ENCODE data around the gene INPP5F.

INPP5F gene

GRCh38 chr10:119821182-119821581 lies 95.3 kb downstream of the INPP5F start:
- no CpG with 5 or more reads among the region's 4 CpGs for WGBS (ENCODE audit: insufficient coverage)
- Histone ChIP-seq H3K27me3 (replicated peaks in 2 of 5; ENCODE audit: control insufficient read depth in 4 of 5, insufficient read depth in 5 of 5, low read length in 4 of 5) (no peaks in the 10 kb centered on the region), H3K27ac (ENCODE audit: insufficient read depth in 1 of 2, low read depth in 1 of 2, low read length in 2 of 2, poor library complexity in 1 of 2, severe bottlenecking in 2 of 2) (no peak overlapping the region), H3K9me3 (ENCODE audit: control extremely low read depth in 1 of 5, control insufficient read depth in 4 of 5, insufficient read depth in 2 of 5, low read depth in 1 of 5, low read length in 4 of 5) (no peaks in the 10 kb centered on the region), H3K36me3 (ENCODE audit: control insufficient read depth in 4 of 4, insufficient read depth in 4 of 4, low read length in 3 of 4) (peaks cover 0 to 27% (median 11%) of the 10 kb centered on the region in 4 experiments), H3K4me1 (ENCODE audit: control extremely low read depth in 1 of 4, control insufficient read depth in 4 of 4, insufficient read depth in 4 of 4, low read length in 3 of 4) (peaks cover 0 to 20% (median 7%) of the 10 kb centered on the region in 4 experiments), H3K4me3 (ENCODE audit: control insufficient read depth in 1 of 7, extremely low read depth in 1 of 7, insufficient read depth in 4 of 7, low read depth in 2 of 7, low read length in 6 of 7) (peak overlapping the region in 1 of 7 experiments; percentile 11)
- DNase-seq: peak; percentile 44 to 89 (median 81)
- CTCF ChIA-PET: no interaction called here
- POLR2A ChIA-PET: no interaction called here

GRCh38 chr10:119824299-119824698 lies 98.4 kb downstream of the INPP5F start:
- Histone ChIP-seq H3K9me3 (ENCODE audit: control extremely low read depth in 1 of 5, control insufficient read depth in 4 of 5, insufficient read depth in 2 of 5, low read depth in 1 of 5, low read length in 4 of 5) (no peaks in the 10 kb centered on the region), H3K4me1 (ENCODE audit: control extremely low read depth in 1 of 4, control insufficient read depth in 4 of 4, insufficient read depth in 4 of 4, low read length in 3 of 4) (peaks cover 0 to 18% (median 5%) of the 10 kb centered on the region in 4 experiments), H3K36me3 (ENCODE audit: control insufficient read depth in 4 of 4, insufficient read depth in 4 of 4, low read length in 3 of 4) (peaks cover 0 to 43% (median 18%) of the 10 kb centered on the region in 4 experiments), H3K27me3 (replicated peaks in 2 of 5; ENCODE audit: control insufficient read depth in 4 of 5, insufficient read depth in 5 of 5, low read length in 4 of 5) (no peaks in the 10 kb centered on the region), H3K4me3 (ENCODE audit: control insufficient read depth in 1 of 7, extremely low read depth in 1 of 7, insufficient read depth in 4 of 7, low read depth in 2 of 7, low read length in 6 of 7) (no peak overlapping the region), H3K27ac (ENCODE audit: insufficient read depth in 1 of 2, low read depth in 1 of 2, low read length in 2 of 2, poor library complexity in 1 of 2, severe bottlenecking in 2 of 2) (no peak overlapping the region)
- WGBS (ENCODE audit: insufficient coverage): 97% methylated on average over 3 of the region's 3 CpGs
- no peak for DNase-seq
- POLR2A ChIA-PET: no interaction called here
- CTCF ChIA-PET: interaction anchor here (0.9 kb wide), 1 partner anchor 73 kb away, joined by 3 read pairs; no protein-coding TSS in a partner anchor

DNA sequence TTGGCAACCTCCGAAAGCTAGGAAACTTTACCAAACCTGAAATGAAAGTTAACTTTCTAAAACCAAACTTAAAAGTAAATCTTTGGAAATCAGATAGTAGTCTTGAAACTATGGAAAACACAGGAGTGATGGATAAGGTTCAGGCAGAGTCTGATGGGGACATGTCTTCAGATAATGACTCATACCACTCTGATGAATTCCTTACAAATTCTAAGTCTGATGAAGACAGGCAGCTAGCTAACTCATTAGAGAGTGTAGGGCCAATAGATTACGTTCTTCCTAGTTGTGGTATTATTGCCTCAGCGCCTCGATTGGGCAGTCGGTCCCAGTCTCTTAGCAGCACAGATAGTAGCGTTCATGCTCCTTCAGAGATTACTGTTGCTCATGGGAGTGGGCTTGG lies 100.9 kb downstream of the INPP5F start:
- no peaks in the 10 kb centered on the region for H3K9me3 ChIP-seq (ENCODE audit: control extremely low read depth in 1 of 5, control insufficient read depth in 4 of 5, insufficient read depth in 2 of 5, low read depth in 1 of 5, low read length in 4 of 5)
- peaks cover 0 to 2% (median 0%) of the 10 kb centered on the region in 4 experiments for H3K4me1 ChIP-seq (ENCODE audit: control extremely low read depth in 1 of 4, control insufficient read depth in 4 of 4, insufficient read depth in 4 of 4, low read length in 3 of 4)
- WGBS (ENCODE audit: insufficient coverage): 98% methylated on average over 6 of the region's 6 CpGs
- ChIA-PET POLR2A (no interaction called here), CTCF (no interaction called here)
- peaks cover 9 to 64% (median 35%) of the 10 kb centered on the region in 4 experiments for H3K36me3 ChIP-seq (ENCODE audit: control insufficient read depth in 4 of 4, insufficient read depth in 4 of 4, low read length in 3 of 4)
- no peak overlapping the region for H3K27ac ChIP-seq (ENCODE audit: insufficient read depth in 1 of 2, low read depth in 1 of 2, low read length in 2 of 2, poor library complexity in 1 of 2, severe bottlenecking in 2 of 2)
- H3K4me3 ChIP-seq (ENCODE audit: control insufficient read depth in 1 of 7, extremely low read depth in 1 of 7, insufficient read depth in 4 of 7, low read depth in 2 of 7, low read length in 6 of 7): no peak overlapping the region
- no peak for DNase-seq
- H3K27me3 ChIP-seq (replicated peaks in 2 of 5; ENCODE audit: control insufficient read depth in 4 of 5, insufficient read depth in 5 of 5, low read length in 4 of 5): no peaks in the 10 kb centered on the region

DNA sequence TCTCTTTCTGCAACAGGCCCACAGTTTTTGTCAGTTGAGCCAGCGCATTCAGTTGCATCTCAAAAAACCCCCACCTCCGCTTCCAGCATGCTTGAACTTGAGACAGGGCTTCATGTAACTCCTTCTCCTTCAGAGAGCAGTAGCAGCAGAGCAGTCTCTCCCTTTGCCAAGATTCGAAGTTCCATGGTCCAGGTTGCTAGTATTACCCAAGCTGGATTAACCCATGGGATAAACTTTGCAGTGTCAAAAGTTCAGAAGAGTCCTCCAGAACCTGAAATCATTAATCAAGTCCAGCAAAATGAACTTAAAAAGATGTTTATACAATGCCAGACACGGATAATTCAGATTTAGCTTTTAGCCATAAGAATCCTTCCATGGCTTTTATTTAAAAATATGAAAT lies 101.6 kb downstream of the INPP5F start:
- H3K4me3 ChIP-seq (ENCODE audit: control insufficient read depth in 1 of 7, extremely low read depth in 1 of 7, insufficient read depth in 4 of 7, low read depth in 2 of 7, low read length in 6 of 7): no peak overlapping the region
- no peaks in the 10 kb centered on the region for H3K9me3 ChIP-seq (ENCODE audit: control extremely low read depth in 1 of 5, control insufficient read depth in 4 of 5, insufficient read depth in 2 of 5, low read depth in 1 of 5, low read length in 4 of 5)
- DNase-seq: no peak
- H3K4me1 ChIP-seq (ENCODE audit: control extremely low read depth in 1 of 4, control insufficient read depth in 4 of 4, insufficient read depth in 4 of 4, low read length in 3 of 4): peaks cover 0 to 2% (median under 1%) of the 10 kb centered on the region in 4 experiments
- ChIA-PET CTCF (interaction anchor here (1.8 to 2.1 kb wide), 2 partner anchors 34 to 76 kb away, joined by 4 to 9 read pairs; no protein-coding TSS in a partner anchor), POLR2A (no interaction called here)
- WGBS (ENCODE audit: insufficient coverage): 100% methylated on average over 3 of the region's 4 CpGs
- H3K36me3 ChIP-seq (ENCODE audit: control insufficient read depth in 4 of 4, insufficient read depth in 4 of 4, low read length in 3 of 4): peaks cover 12 to 71% (median 40%) of the 10 kb centered on the region in 4 experiments
- H3K27ac ChIP-seq (ENCODE audit: insufficient read depth in 1 of 2, low read depth in 1 of 2, low read length in 2 of 2, poor library complexity in 1 of 2, severe bottlenecking in 2 of 2): no peak overlapping the region
- no peaks in the 10 kb centered on the region for H3K27me3 ChIP-seq (replicated peaks in 2 of 5; ENCODE audit: control insufficient read depth in 4 of 5, insufficient read depth in 5 of 5, low read length in 4 of 5)

DNA sequence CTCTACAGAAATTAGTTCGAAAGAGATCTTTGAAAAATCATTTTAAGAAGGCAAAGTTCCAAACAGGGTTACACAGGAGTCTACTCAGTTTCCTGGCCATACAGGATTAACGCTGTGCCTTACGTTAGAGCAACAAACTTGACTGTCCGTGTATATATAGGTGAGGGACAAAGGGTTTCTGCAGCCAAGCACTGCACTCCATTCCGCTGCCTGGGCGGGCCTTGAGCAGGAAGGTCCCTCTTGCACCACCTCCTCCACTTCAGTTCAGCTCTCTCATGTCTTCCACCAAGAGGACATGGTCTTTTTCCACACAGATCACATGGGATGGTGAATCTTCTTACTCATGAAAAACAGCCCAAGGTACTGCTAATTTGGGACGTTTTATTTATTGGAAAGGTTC lies 103.6 kb downstream of the INPP5F start:
- ChIA-PET POLR2A (no interaction called here), CTCF (interaction anchor here (2.1 to 3.8 kb wide), 2 partner anchors 78 kb away, joined by 9 to 16 read pairs; no protein-coding TSS in a partner anchor)
- no peaks in the 10 kb centered on the region for H3K9me3 ChIP-seq (ENCODE audit: control extremely low read depth in 1 of 5, control insufficient read depth in 4 of 5, insufficient read depth in 2 of 5, low read depth in 1 of 5, low read length in 4 of 5)
- peaks cover 0 to 6% (median 1%) of the 10 kb centered on the region in 4 experiments for H3K4me1 ChIP-seq (ENCODE audit: control extremely low read depth in 1 of 4, control insufficient read depth in 4 of 4, insufficient read depth in 4 of 4, low read length in 3 of 4)
- no peak overlapping the region for H3K27ac ChIP-seq (ENCODE audit: insufficient read depth in 1 of 2, low read depth in 1 of 2, low read length in 2 of 2, poor library complexity in 1 of 2, severe bottlenecking in 2 of 2)
- WGBS (ENCODE audit: insufficient coverage): 100% methylated on average over 6 of the region's 7 CpGs
- peaks cover 15 to 77% (median 38%) of the 10 kb centered on the region in 4 experiments for H3K36me3 ChIP-seq (ENCODE audit: control insufficient read depth in 4 of 4, insufficient read depth in 4 of 4, low read length in 3 of 4)
- no peak overlapping the region for H3K4me3 ChIP-seq (ENCODE audit: control insufficient read depth in 1 of 7, extremely low read depth in 1 of 7, insufficient read depth in 4 of 7, low read depth in 2 of 7, low read length in 6 of 7)
- no peaks in the 10 kb centered on the region for H3K27me3 ChIP-seq (replicated peaks in 2 of 5; ENCODE audit: control insufficient read depth in 4 of 5, insufficient read depth in 5 of 5, low read length in 4 of 5)
- no peak for DNase-seq

DNA sequence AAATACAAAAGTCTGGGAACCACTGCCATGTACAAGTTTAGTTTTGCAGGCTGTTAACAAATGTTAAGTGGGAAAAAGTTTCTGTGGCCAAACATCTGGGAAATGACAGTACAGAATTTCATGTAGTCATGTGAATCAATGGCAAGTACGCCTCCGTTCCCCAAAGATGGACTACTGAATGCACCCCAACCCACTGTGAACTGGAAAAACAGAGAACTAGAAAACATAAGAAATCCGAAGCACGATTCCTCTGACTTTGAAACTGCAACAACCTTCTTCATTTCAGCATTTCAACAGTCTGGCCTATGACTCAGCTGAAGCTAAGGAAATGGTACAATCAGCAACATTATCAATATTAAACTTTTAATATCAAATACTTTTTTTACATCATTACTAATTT lies 105.0 kb downstream of the INPP5F start:
- H3K4me1 ChIP-seq (ENCODE audit: control extremely low read depth in 1 of 4, control insufficient read depth in 4 of 4, insufficient read depth in 4 of 4, low read length in 3 of 4): peaks cover 0 to 6% (median 1%) of the 10 kb centered on the region in 4 experiments
- WGBS (ENCODE audit: insufficient coverage): 75% methylated on average over 4 of the region's 4 CpGs
- no peak for DNase-seq
- H3K27me3 ChIP-seq (replicated peaks in 2 of 5; ENCODE audit: control insufficient read depth in 4 of 5, insufficient read depth in 5 of 5, low read length in 4 of 5): no peaks in the 10 kb centered on the region
- no peak overlapping the region for H3K4me3 ChIP-seq (ENCODE audit: control insufficient read depth in 1 of 7, extremely low read depth in 1 of 7, insufficient read depth in 4 of 7, low read depth in 2 of 7, low read length in 6 of 7)
- H3K9me3 ChIP-seq (ENCODE audit: control extremely low read depth in 1 of 5, control insufficient read depth in 4 of 5, insufficient read depth in 2 of 5, low read depth in 1 of 5, low read length in 4 of 5): no peaks in the 10 kb centered on the region
- POLR2A ChIA-PET: no interaction called here
- CTCF ChIA-PET: interaction anchor here (0.5 to 3.8 kb wide), 3 partner anchors 20 to 80 kb away, joined by 3 to 16 read pairs (median 4); no protein-coding TSS in a partner anchor
- peaks cover 16 to 82% (median 43%) of the 10 kb centered on the region in 4 experiments for H3K36me3 ChIP-seq (ENCODE audit: control insufficient read depth in 4 of 4, insufficient read depth in 4 of 4, low read length in 3 of 4)
- H3K27ac ChIP-seq (ENCODE audit: insufficient read depth in 1 of 2, low read depth in 1 of 2, low read length in 2 of 2, poor library complexity in 1 of 2, severe bottlenecking in 2 of 2): no peak overlapping the region

DNA sequence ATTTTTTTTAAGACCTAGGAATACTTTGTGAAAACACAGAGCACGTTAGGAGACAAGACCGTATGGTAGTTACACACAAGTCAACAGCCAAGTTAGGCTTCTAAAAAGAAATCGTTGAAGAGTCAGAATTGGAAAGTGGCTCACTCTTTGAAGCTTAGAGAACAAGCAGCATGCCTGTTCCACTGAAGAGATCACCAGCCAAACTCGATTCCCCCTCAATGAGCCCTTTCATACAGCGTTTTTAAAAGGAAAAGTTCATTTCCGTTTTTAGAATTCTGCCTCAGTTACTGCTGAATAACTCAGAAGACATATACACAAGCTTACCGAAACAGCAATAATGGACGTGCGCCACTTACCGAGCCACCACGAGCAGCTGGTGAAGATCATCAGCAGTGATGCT lies 105.8 kb downstream of the INPP5F start:
- Histone ChIP-seq H3K27me3 (replicated peaks in 2 of 5; ENCODE audit: control insufficient read depth in 4 of 5, insufficient read depth in 5 of 5, low read length in 4 of 5) (no peaks in the 10 kb centered on the region), H3K9me3 (ENCODE audit: control extremely low read depth in 1 of 5, control insufficient read depth in 4 of 5, insufficient read depth in 2 of 5, low read depth in 1 of 5, low read length in 4 of 5) (no peaks in the 10 kb centered on the region), H3K4me3 (ENCODE audit: control insufficient read depth in 1 of 7, extremely low read depth in 1 of 7, insufficient read depth in 4 of 7, low read depth in 2 of 7, low read length in 6 of 7) (no peak overlapping the region), H3K36me3 (ENCODE audit: control insufficient read depth in 4 of 4, insufficient read depth in 4 of 4, low read length in 3 of 4) (peaks cover 18 to 89% (median 46%) of the 10 kb centered on the region in 4 experiments), H3K4me1 (ENCODE audit: control extremely low read depth in 1 of 4, control insufficient read depth in 4 of 4, insufficient read depth in 4 of 4, low read length in 3 of 4) (peaks cover 0 to 6% (median 1%) of the 10 kb centered on the region in 4 experiments), H3K27ac (ENCODE audit: insufficient read depth in 1 of 2, low read depth in 1 of 2, low read length in 2 of 2, poor library complexity in 1 of 2, severe bottlenecking in 2 of 2) (no peak overlapping the region)
- CTCF ChIA-PET: interaction anchor here (0.7 to 3.8 kb wide), 4 partner anchors 27 to 214 kb away, joined by 3 to 16 read pairs (median 4); no protein-coding TSS in a partner anchor
- no peak for DNase-seq
- 93% methylated on average over 10 of the region's 11 CpGs for WGBS (ENCODE audit: insufficient coverage)
- POLR2A ChIA-PET: interaction anchor here (0.6 kb wide), 1 partner anchor 12 kb away, joined by 3 read pairs; no protein-coding TSS in a partner anchor

Measured in common myeloid progenitor, CD34-positive (primary cell).